ENCODE results near the gene GPR35.
"Not testable (repeated sequence)": the region's sequence is repeated elsewhere in the genome, so short reads cannot be mapped to it uniquely, and the experiment has no call there.

Gene GPR35

GRCh38 chr2:240640939-240641338 lies 15.7 kb downstream of the GPR35 start:
- DNase-seq: peak; percentile 12

DNA sequence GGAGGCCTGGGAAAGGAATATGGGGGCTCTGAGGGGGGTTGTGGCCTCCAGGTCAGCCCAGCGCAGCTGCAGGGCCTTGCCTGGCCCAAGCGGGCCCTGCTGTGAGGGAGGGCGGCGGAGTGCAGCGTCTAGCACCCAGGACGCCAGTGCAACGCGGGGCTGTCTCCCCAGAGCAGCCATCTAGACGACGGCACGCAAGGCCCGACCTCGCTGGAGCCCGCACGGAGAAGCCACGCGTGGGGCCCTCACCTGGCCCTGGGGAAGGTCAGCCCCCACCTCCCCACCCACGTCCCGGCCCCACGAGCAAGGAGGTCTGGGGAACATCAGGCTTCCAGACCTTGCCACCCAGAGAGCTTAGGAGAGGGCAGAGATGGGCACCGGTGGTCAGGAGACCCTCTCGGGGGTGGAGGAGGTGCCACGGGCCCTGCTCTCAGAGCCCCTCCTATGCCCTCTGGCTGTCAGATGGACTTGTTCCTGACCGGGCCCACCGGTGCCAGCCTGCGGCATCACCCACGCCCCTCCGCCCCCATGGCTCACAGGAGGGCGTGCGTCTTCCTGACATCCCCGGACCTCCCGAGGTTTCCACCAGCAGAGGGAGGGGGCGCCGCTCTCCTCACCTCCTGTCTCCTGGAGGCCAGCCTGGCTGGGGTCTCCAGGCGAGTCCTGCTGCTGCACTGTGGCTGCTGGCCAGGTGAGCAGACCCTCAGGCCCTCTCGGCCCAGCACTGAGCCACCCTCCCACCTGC lies 17.0 kb downstream of the GPR35 start:
- no peak for DNase-seq

GRCh38 chr2:240642806-240643092 lies 17.5 kb downstream of the GPR35 start:
- DNase-seq: no peak

GRCh38 chr2:240643093-240643810 lies 18.0 kb downstream of the GPR35 start:
- DNase-seq: no peak

DNA sequence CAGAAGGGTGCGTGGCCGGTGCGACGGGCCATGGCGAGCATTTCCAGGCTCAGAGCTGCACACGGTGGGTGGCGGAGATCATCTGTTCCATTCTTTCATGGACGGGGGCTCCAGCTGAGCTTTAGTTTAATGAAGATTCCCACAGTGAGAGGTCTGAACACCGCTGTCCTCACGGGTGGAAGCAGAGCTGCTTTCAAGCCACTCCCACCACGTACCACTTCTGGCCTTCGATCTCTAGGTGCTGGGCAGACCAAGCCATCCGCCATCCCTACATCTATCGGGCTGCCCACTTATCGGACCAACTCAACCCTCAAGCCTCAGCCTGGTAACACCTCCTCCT lies 18.5 kb downstream of the GPR35 start:
- DNase-seq: no peak

GRCh38 chr2:240644171-240644651 lies 18.9 kb downstream of the GPR35 start:
- no peak for DNase-seq

GRCh38 chr2:240644859-240645301 lies 19.6 kb downstream of the GPR35 start:
- no peak for DNase-seq

- DNase-seq: no peak
Observed at GRCh38 chr2:240645346-240645745, 20.1 kb downstream of the GPR35 start.

GRCh38 chr2:240645801-240646175 lies 20.5 kb downstream of the GPR35 start:
- no peak for DNase-seq

- DNase-seq: peak; percentile 43
Observed at GRCh38 chr2:240646176-240646899, 21.1 kb downstream of the GPR35 start.

DNA sequence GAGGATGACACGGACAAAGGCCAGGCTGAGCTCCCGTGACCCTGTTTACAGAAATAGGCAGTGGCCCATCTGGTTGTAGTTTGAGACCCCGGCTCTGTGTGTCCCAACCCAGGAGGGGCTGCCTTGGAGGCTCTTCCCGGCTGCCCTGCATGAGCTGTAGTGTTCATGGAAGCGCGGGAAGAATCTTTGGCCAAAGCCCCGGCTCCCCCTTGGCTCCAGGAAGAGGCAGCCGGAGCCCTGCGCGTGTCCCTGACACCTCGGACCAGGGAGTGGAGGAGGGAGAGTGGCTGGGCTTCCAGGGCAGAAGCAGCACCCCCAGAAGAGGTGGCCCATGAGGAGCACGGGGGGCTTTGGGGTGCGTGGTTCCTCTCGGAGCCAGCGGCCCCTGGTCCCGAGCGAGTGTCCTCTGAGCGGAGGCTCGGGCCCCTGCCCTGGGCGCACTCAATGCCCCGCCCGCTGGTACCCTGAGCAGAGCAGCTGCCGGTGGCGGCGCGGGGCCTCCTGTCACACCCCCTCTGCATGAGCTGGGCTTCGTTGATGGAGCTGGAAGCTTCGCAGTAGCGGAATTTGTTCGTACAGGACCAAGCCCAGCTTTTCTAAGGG lies 21.7 kb downstream of the GPR35 start:
- DNase-seq: no peak

DNA sequence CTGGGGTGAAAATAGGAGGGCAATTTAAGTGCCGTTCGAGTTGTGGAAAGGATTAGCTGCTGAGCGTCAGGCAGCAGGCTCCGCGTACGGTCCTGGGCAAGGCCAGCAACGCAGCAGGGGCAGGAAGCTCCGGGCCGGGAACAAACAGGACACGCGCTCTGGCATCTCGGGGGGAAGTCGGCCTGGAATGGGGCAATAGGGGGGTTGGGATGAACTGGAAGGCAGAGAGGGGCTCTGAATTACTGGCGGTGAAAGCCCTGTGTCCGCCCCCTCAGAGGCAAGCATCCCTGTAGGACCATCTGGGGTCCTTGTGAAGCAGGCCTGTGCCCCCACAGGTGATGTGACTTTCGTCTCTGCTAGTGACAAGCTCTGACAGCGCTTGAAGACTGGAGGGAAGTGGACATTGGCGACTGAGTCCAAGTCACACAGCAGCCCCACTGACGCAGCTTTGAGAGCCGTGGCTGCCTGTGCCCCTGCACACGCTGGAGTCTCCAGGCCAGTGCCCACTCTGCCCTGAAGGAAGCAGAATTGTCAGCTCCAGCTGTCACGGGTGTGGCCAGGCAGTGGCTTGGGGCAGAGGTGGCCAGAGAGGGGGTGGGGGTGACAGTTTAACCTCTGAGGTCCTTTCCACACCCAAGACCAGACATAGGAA lies 22.3 kb downstream of the GPR35 start:
- DNase-seq: no peak

DNA sequence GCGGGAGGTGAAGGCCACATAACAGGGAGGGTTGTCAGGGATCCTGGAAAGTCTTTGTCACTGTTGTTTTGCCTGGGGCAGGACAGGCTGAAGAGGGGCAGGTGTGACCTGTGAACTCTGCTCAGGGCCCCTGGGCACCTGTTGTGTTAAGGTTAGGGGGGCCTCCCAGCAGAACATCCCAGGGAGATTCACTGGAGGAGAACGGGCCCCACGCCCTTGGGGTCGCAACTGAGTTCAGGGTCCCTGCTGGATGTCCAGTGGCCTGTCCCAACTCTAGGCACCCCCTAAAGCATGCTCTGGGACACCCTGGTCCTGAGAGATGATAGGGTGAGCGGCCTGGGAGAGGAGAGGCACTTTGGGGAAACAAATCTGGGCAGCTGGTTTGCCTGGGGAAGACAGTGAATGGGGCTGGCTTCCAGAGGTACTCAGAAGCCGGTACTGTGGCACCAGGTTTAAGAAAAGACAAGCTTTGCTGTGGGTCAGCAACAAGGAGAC lies 22.9 kb downstream of the GPR35 start:
- no peak for DNase-seq

DNA sequence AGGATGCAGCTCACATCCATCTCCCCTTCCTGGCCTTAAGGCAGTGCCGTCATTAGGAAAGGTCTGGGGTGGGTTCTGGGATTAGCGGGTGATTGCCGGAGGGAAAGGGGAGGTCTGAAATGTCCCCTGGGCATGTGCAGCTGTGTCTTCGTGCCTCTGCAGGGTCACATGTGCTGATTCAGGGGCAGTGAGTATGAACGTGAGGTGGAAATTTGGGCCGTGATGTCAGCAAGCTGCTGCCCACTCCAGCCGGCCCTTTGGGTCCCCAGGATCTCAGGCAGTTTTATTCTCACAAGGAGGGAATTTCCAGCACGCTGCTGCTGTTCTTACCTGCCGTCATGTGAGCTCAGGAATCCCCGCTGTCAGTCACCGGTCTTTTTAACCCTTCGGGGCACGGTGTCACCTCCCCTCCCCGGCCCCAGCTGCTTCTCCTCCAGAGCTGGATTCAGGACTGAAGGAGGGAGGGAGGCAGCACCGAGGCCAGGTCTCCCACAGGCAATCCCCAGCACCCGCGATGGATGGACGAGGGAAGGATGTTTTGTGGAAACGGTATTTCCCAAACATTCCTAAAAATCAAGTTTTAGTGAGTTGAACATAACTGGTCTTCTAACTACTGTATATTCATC lies 23.5 kb downstream of the GPR35 start:
- no peak for DNase-seq

- DNase-seq: no peak
Observed at GRCh38 chr2:240649331-240649730, 24.1 kb downstream of the GPR35 start.

GRCh38 chr2:240650254-240650965 lies 25.1 kb downstream of the GPR35 start:
- DNase-seq: no peak

DNA sequence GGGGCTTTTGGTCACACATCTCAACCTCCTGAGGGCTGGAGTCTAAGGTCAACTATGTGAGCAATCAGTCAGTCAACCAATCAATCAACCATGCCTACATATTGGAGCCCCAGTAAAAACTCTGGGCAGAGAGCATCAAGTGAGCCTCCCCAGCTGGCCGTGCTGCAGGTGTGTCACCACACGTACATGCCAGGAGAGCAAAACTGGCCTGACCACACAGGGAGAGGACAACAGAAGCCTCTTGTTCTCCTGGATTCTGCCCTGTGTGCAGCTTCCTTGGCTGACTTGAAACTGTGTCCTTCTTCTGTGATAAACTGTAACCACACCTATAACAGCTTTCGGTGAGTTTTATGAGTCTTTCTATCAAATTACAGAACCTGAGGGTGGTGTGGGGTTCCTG lies 25.9 kb downstream of the GPR35 start:
- DNase-seq: no peak

DNA sequence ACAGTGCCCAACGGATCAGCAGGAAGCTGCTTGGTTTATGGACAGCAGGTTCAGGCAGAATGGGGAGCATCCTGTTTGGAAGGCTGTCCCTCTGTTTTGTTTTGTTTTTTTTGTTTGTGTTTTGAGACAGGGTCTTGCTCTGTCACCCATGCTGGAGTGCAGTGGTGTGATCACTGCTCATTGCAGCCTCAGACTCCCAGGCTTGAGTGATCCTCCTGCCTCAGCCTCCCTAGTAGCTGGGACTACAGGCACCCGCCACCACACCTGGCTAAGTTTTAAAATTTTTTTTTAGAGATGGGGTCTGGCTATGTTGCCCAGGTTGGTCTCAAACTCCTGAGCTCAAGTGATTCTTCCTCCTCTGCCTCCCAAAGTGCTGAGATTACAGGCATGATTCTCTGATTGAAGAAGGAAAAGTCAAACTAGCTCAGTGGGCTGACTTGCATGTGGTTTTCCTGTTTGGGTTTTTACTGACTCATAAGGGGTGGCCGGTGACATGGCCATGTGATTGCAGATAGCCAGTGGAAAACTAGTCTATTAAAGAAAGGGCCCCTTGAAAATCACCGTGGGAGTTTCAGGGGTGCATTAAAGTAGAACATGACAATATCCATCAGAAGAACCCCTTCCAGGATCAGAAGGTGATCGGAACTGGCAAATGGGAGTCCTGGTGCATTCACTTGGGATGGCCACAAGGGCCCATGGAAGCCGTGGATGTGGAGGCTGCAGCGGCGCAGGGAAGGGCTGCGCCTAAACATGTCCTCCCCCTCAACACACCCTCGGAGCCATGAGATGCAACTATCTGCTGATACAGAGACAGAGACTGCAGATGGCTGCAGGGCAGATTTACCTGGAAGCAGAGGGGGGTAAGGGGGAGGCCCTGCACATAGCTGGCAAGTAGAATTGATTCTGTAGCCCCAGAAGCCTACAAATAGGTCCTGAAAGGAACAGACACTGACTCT lies 30.9 kb downstream of the GPR35 start:
- DNase-seq: no peak

- not testable (repeated sequence) for DNase-seq
Observed at GRCh38 chr2:240659883-240660282, 34.6 kb downstream of the GPR35 start.

GRCh38 chr2:240662681-240663080 lies 37.4 kb downstream of the GPR35 start:
- DNase-seq: no peak
